HG03135 (cell line): Measurements from ENCODE around the gene TUBA3C.
"Not testable (repeated sequence)": the region's sequence is repeated elsewhere in the genome, so short reads cannot be mapped to it uniquely, and the experiment has no call there.

ENCODE experiments used
- ATAC-seq: cut with Tn5 transposase; IDR thresholded peaks from one replicate; pipeline ENCODE4 v1.9.1; 2021; ENCODE audit warnings: mild to moderate bottlenecking, moderate library complexity; ENCODE audit not compliant: unreplicated experiment

The TUBA3C gene

DNA sequence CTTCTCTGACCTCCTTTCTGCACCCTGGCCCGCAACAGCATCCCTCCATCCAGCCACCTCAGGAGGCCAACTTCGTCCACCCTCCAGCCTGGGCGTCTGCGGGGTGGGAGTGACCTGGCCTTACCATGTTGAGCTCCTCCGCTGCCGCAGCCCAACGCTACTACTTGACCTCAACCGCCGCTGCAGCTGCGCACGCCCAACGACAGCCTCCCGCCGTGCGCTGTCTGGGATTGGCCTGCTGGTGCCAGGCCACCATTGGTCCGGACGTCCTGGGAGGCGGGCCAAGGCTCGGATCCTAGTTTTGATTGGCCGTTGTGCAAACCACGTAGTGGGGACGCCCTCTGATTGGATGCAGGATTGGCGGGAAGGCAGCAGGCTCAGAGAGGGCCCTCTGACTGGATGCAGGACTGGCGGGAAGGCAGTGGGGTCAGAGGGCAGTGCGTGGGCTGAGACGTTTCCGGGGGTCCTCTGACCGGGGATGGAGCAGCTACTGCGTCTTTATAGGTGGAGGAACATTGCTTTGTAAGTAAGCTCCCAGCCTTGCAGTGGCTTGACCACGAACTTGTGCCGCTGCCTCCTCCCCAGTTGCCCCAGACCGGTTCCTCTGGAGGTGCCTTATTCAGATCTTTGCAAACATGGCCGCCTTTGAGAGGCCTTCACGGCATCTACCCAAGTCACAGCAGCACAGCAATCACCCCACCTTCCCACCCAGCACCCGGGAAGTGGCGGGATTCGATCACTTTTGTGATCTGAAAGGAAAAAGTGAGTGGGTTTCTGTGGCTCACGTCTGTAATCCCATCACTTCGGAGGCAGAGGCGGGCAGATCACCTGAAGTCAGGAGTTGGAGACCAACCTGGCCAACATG, at the start of gene TUBA3C:
Gene TUBA3C (minus strand): TSS at position 204 of the 865 bp plus-strand sequence. CDS start 77 bp downstream, at position 127.
- ATAC-seq: no peak

DNA sequence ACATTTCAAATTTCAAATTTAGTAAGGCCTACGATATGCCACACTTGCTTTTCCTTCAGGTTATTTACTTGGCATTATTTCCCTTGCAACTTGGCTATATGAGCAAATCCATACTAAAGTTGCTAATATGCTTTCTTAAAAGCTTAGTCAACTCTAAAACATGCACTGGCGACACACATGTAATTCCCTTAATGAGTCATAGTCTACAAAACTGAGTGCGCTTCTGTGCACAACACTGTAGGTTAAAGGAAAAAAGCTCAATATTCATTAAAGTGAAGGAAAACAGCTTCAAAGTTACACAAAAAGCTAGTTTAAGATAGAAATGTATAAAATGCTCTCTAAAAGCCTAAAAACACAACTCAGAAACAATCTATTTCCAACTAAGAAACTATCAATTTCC, 25.8 kb upstream of the TUBA3C start:
- ATAC-seq: not testable (repeated sequence)

- ATAC-seq: not testable (repeated sequence)
Observed at GRCh38 chr13:19192622-19193021, 11.0 kb upstream of the TUBA3C start.

- not testable (repeated sequence) for ATAC-seq
Observed at GRCh38 chr13:19189911-19190310, 8.3 kb upstream of the TUBA3C start.

DNA sequence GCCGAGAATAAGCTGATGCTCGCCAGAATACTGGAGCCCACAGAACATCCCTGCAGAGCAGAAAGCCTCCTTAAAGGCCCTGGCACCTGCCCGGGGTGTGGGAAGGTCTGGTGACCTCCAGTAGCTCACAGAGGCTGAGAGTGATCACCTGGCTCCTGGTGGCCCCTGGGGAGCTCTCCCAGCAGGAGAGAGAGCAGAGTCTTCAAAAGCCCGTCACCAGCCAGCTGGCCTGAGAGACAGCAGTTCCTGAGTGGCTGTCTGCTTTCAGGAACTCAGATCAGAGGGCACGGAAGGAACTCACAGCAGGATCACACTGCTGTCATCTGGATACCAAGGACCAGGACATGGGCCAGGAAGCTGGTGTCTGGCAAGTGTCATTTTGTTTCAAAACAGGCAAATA, 7.7 kb upstream of the TUBA3C start:
- not testable (repeated sequence) for ATAC-seq

- ATAC-seq: no peak
Observed at GRCh38 chr13:19185865-19186645, 4.4 kb upstream of the TUBA3C start.

- ATAC-seq: no peak
Observed at GRCh38 chr13:19185086-19185864, 3.7 kb upstream of the TUBA3C start.

- ATAC-seq: no peak
Observed at GRCh38 chr13:19184176-19184575, 2.6 kb upstream of the TUBA3C start.

DNA sequence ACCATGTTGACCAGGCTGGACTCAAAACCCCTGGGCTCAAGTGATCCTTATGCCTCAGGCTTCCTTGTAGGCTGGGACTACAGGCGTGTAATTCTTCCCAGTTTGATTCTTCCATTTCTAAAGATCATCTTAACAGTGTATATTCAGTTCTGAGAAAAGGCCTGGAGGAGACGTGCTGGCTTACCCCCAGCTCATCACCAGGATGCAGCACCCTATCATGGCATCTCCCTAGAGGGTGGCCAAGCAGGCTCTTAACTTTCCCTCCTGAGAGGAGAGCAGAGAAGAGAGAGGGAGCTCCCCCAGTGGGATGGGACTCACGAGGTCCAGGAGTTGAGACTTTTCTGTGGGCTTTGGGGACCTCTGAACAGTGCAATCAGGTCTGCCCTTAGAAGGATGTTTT, 2.1 kb upstream of the TUBA3C start:
- no peak for ATAC-seq

- no peak for ATAC-seq
Observed at GRCh38 chr13:19182536-19182935, 912 bp upstream of the TUBA3C start.

DNA sequence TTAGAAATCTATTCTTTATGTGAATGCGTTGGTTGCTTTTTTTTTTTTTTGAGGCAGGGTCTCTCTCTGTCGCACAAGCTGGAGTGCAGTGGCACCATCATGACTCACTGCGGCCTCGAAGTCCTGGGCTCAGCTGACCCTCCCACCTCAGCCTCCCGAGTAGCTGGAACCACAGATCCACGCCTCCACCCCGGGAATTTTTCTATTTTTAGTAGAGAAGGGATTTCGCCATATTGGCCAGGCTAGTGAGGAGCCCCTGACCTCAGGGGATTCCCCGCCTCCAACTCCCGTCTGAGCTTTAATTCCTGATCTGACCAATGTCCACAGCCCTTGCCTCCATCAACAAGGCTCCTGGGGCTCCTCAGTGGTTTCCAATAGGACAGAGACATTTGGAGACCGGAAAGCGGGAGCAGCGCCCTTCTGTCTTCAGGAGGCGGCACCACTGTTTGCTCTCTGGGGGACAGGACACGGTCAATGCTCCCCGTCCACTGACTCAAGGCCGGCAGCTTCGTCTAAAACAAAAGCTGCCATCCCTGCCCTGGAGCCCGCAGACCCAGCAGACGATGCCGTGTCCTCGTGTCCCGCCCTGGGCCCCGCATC, 503 bp downstream of the TUBA3C start:
- ATAC-seq: no peak

- no peak for ATAC-seq
Observed at GRCh38 chr13:19179916-19180315, 1.7 kb downstream of the TUBA3C start.

GRCh38 chr13:19178901-19179593, 2.6 kb downstream of the TUBA3C start:
- ATAC-seq: no peak

- ATAC-seq: not testable (repeated sequence)
Observed at GRCh38 chr13:19176981-19177776, 4.4 kb downstream of the TUBA3C start.

DNA sequence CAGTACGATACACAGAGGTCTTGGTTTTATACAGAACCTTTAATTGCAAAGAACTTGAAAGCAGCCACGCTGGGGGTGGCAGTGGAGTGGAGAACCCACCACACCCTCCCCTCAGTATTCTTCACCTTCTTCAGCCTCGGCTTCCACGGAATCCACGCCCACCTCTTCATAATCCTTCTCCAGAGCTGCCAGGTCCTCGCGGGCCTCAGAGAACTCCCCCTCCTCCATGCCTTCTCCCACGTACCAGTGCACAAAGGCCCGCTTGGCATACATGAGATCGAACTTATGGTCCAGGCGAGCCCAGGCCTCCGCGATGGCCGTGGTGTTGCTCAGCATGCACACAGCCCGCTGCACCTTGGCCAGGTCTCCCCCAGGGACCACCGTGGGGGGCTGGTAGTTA, 7.9 kb downstream of the TUBA3C start:
- ATAC-seq: no peak

- ATAC-seq: no peak
Observed at GRCh38 chr13:19172647-19173030, 9.0 kb downstream of the TUBA3C start.

DNA sequence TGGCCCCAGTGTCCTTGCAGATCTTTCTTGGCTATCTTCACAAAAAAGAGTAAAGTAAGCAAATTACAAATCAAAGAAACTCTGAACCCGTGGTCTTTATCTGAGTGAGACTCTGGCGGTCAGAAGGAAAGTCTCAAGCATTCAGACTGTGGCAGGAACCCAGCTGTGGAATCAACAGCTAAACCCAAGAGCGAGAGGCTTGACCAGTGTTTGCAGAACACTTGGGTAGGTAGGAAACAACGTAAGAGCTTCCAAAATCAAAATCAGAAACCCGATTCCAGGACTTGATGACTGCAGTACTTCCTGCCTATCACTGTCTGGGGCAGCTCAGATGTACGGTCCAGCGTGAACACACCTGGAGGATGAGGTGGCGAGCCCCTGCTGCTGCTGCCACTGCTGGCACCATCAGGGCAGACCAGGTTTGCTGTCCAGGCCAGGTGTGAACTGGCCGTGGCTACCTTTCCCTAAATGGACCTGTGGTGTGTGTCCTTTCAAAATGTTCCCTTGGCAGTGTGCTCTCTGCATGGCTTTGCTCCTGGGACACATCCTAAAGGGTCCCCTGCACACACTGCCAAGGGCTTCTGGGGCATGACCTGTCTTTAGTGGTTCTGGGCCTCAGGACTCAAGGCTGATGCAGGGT, 9.5 kb downstream of the TUBA3C start:
- ATAC-seq: no peak

DNA sequence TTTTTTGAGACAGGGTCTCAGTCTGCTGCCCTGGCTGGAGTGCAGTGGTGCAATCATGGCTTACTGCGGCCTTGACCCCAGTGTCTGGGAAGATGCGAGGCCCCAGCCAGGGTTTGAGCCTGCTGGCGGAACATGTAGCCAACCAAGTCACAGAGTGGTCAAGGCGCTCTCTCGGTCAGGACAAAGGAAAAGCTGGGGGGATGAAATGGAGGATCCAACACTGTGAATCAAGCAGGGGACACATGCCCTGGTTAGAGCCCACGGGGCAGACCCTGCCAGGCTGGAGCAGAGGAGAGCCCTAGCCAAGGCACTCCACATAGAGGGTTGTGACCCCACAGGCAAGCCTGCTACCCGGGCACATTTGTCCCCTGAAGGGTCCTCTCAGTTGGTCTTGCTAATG, 10.1 kb downstream of the TUBA3C start:
- ATAC-seq: no peak

- no peak for ATAC-seq
Observed at GRCh38 chr13:19169991-19170390, 11.6 kb downstream of the TUBA3C start.
